SK-N-SH (cell line): ENCODE measurements around the gene ZCWPW2. TPM values are rescaled to one million over a fixed set of nuclear protein-coding genes. Genes with fewer than 3 reads are reported as not detected.

ENCODE experiments used
- CTCF ChIA-PET: fragments of 300-600, 350-600 bp; formaldehyde crosslinking; extraction: SDS; loops from one replicate; lab custom pipeline; 2021; lab: Yijun Ruan, JAX
- POLR2A ChIA-PET: fragments of 350-600 bp; sonication (Branson Sonifier 250); formaldehyde crosslinking; extraction: SDS; loops from one replicate; lab custom pipeline; 2020; ENCODE audit warnings: antibody characterized with exemption, inconsistent platforms; lab: Yijun Ruan, JAX
- DNase-seq: peaks from one replicate; pipeline ENCODE4 v3.0.0; 2012
- H2AFZ ChIP-seq: fragments of 200-600 bp; sonication (generic); 2 replicates; pipeline ENCODE4 v1.8.1; 2016; ENCODE audit warnings: antibody characterized with exemption, mild to moderate bottlenecking, low read depth
- H3F3A ChIP-seq: fragments of 200-600 bp; sonication (generic); replicated peaks from 2 replicates; pipeline ENCODE3; 2016; ENCODE audit warnings: antibody characterized with exemption, mild to moderate bottlenecking; ENCODE audit not compliant: insufficient read depth
- H3K27ac ChIP-seq, 2 experiments: fragments of 200-500 bp in 1 of 2; fragments of 200-600 bp in 1 of 2; sonication (Bioruptor generic) in 1 of 2; sonication (generic), shearing (Covaris generic) in 1 of 2; 2 replicates each; pipeline versions ENCODE4 v1.5.1 to v1.6.1; 2014 to 2016; ENCODE audit warnings: low read depth in 2 of 2, inconsistent platforms in 1 of 2, low read length in 1 of 2, mild to moderate bottlenecking in 1 of 2, mixed read lengths in 1 of 2
- H3K27me3 ChIP-seq: fragments of 200-600 bp; sonication (generic), shearing (Covaris generic); 2 replicates; pipeline ENCODE4 v1.6.1; 2016; ENCODE audit warnings: mixed run types; ENCODE audit not compliant: insufficient read depth
- H3K36me3 ChIP-seq, 2 experiments: fragments of 200-500 bp in 1 of 2; fragments of 200-600 bp in 1 of 2; sonication (Bioruptor generic) in 1 of 2; sonication (generic) in 1 of 2; replicated peaks in 1 of 2; 2 replicates each; pipeline versions ENCODE3 to v1.5.1; 2014 to 2016; ENCODE audit warnings: low read length in 1 of 2, mild to moderate bottlenecking in 1 of 2; ENCODE audit not compliant: insufficient read depth in 2 of 2, control insufficient read depth in 1 of 2
- H3K4me1 ChIP-seq, 2 experiments: fragments of 200-500 bp in 1 of 2; fragments of 200-600 bp in 1 of 2; sonication (Bioruptor generic) in 1 of 2; sonication (generic), shearing (Covaris generic) in 1 of 2; 2 replicates each; pipeline versions ENCODE4 v1.5.1 to v1.6.1; 2014 to 2016; ENCODE audit warnings: low read depth in 1 of 2, low read length in 1 of 2, mixed run types in 1 of 2; ENCODE audit not compliant: insufficient read depth in 2 of 2, control insufficient read depth in 1 of 2
- H3K4me2 ChIP-seq: fragments of 200-600 bp; sonication (generic), shearing (Covaris generic); 2 replicates; pipeline ENCODE4 v1.6.1; 2017; ENCODE audit warnings: mixed run types
- H3K4me3 ChIP-seq, 2 experiments: fragments of 200-500 bp in 1 of 2; fragments of 200-600 bp in 1 of 2; sonication (Bioruptor generic) in 1 of 2; sonication (generic), shearing (Covaris generic) in 1 of 2; 2 replicates each; pipeline versions ENCODE4 v1.5.1 to v1.8.1; 2014 to 2016; ENCODE audit warnings: low read depth in 2 of 2, inconsistent platforms in 1 of 2, low read length in 1 of 2, mild to moderate bottlenecking in 1 of 2, mixed read lengths in 1 of 2, moderate library complexity in 1 of 2
- H3K79me2 ChIP-seq: fragments of 200-600 bp; sonication (generic); 2 replicates; pipeline ENCODE4 v1.8.1; 2017; ENCODE audit warnings: mild to moderate bottlenecking; ENCODE audit not compliant: insufficient read depth
- H3K9ac ChIP-seq: fragments of 200-600 bp; sonication (generic); 2 replicates; pipeline ENCODE4 v1.6.1; 2017; ENCODE audit warnings: mixed run types
- H3K9me2 ChIP-seq: fragments of 200-600 bp; sonication (generic); 2 replicates; pipeline ENCODE4 v1.6.1; 2017; ENCODE audit warnings: mixed run types
- H3K9me3 ChIP-seq: fragments of 200-600 bp; sonication (generic); 2 replicates; pipeline ENCODE4 v1.6.1; 2017; ENCODE audit warnings: mixed run types, mild to moderate bottlenecking, moderate library complexity
- H4K20me1 ChIP-seq: fragments of 200-600 bp; sonication (generic); 2 replicates; pipeline ENCODE4 v1.6.1; 2017; ENCODE audit warnings: mild to moderate bottlenecking, mixed run types; ENCODE audit not compliant: insufficient read depth
- CHD2 ChIP-seq: fragments of 150-350 bp; IDR thresholded peaks from 2 replicates; pipeline ENCODE4 v1.6.1; 2018; ENCODE audit warnings: low read length; ENCODE audit not compliant: partially characterized antibody
- EZH2phosphoT487 ChIP-seq: fragments of 200-600 bp; sonication (generic); IDR thresholded peaks from 2 replicates; pipeline ENCODE4 v1.6.1; 2017; ENCODE audit warnings: low read depth, mixed run types, mild to moderate bottlenecking, antibody characterized with exemption, moderate library complexity, borderline replicate concordance
- GABPA ChIP-seq: IDR thresholded peaks from 2 replicates; pipeline ENCODE4 v1.4.0; 2012; ENCODE audit warnings: low read depth, mild to moderate bottlenecking
- GATA2 ChIP-seq: sonication (generic); formaldehyde crosslinking; IDR thresholded peaks from 2 replicates; pipeline ENCODE4 v1.5.0; 2020; ENCODE audit warnings: mild to moderate bottlenecking, missing genetic modification reagents
- MXI1 ChIP-seq: IDR thresholded peaks from 2 replicates; pipeline ENCODE4 v1.6.1; 2012; ENCODE audit warnings: mild to moderate bottlenecking, low read depth, low read length, improper control_type of control experiment
- NFIC ChIP-seq: IDR thresholded peaks from 2 replicates; pipeline ENCODE4 v1.4.0; 2012; ENCODE audit warnings: borderline replicate concordance
- NRF1 ChIP-seq: IDR thresholded peaks from 2 replicates; pipeline ENCODE4 v1.6.1; 2012; ENCODE audit warnings: low read depth, mild to moderate bottlenecking, low read length
- RFX5 ChIP-seq: IDR thresholded peaks from 2 replicates; pipeline ENCODE4 v1.6.1; 2012; ENCODE audit warnings: mild to moderate bottlenecking, improper control_type of control experiment, low read length
- SIN3A ChIP-seq: IDR thresholded peaks from 2 replicates; pipeline ENCODE4 v1.6.1; 2012; ENCODE audit warnings: low read depth, mild to moderate bottlenecking, low read length, moderate library complexity, borderline replicate concordance
- SMC3 ChIP-seq: IDR thresholded peaks from 2 replicates; pipeline ENCODE4 v1.6.1; 2012; ENCODE audit warnings: low read depth, low read length, improper control_type of control experiment
- TAF1 ChIP-seq: IDR thresholded peaks from 2 replicates; pipeline ENCODE4 v1.6.1; 2012; ENCODE audit warnings: low read depth, mild to moderate bottlenecking, low read length, moderate library complexity, borderline replicate concordance
- TCF12 ChIP-seq: IDR thresholded peaks from 2 replicates; pipeline ENCODE4 v1.4.0; 2012
- TEAD4 ChIP-seq: IDR thresholded peaks from 2 replicates; pipeline ENCODE4 v1.4.0; 2012; ENCODE audit warnings: mild to moderate bottlenecking, borderline replicate concordance; ENCODE audit not compliant: insufficient read depth
- YY1 ChIP-seq: IDR thresholded peaks from 2 replicates; pipeline ENCODE4 v1.4.0; 2012; ENCODE audit warnings: low read depth, mild to moderate bottlenecking
- WGBS: methylation state at CpG from one replicate; pipeline ENCODE4 v1.1.6; 2017; ENCODE audit warnings: low lambda C conversion rate; 5-methylcytosine and 5-hydroxymethylcytosine counted together
- polyA plus RNA-seq, 3 experiments: library from polyadenylated mRNA; depleted of rRNA; stranded (reverse); fragments of >200 nt; gene quantifications; 2 replicates each; pipeline ENCODE4 v1.2.3, GENCODE V29; 2012
- TF ChIP-seq, protein P1 (sequence below): IDR thresholded peaks from 2 replicates; pipeline ENCODE4 v1.6.1; 2012; ENCODE audit warnings: mild to moderate bottlenecking, low read depth, low read length, moderate library complexity
- TF ChIP-seq, protein P2 (sequence below): IDR thresholded peaks from 2 replicates; pipeline ENCODE4 v1.4.0; 2012; ENCODE audit warnings: low read depth
- TF ChIP-seq, protein P3 (sequence below): fragments of 150-350 bp; IDR thresholded peaks from 2 replicates; pipeline ENCODE4 v1.6.1; 2016; ENCODE audit warnings: mild to moderate bottlenecking, low read depth, low read length
- TF ChIP-seq, protein P4 (sequence below): IDR thresholded peaks from 2 replicates; pipeline ENCODE4; 2012

The ZCWPW2 gene
- polyA plus RNA-seq, 1 of the 3 experiments (the other 2 are of a cell fraction) = 0.13 TPM

DNA sequence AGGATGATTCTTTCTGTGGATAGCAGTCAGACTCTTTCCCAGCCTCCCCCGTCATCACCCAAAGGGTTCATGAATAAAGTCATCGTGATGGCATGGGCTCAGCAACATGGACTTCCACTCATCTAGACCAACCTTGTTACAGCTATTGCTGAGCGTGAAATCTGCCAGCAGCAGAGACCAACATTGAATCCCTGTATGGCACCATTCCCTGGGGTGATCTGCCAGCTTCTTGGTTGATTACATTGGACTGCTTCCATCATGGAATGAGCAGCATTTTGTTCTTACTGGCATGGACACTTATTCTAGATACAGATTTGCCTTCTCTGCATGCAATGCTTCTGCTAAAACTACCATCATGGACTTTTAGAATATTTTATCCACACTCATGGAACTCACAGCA is 195.7 kb downstream of the ZCWPW2 start:
- ChIA-PET CTCF (no interaction called here), POLR2A (no interaction called here)
- WGBS = 37% methylated on average over 3 of the region's 3 CpGs
- Histone ChIP-seq H3K9me3 (no peaks in the 10 kb centered on the region), H3K4me2 (no peak overlapping the region), H3K79me2 (no peaks in the 10 kb centered on the region), H3K36me3 (no peaks in the 10 kb centered on the region), H3K4me3 (no peak overlapping the region), H3K9ac (no peak overlapping the region), H3K9me2 (no peaks in the 10 kb centered on the region), H4K20me1 (no peaks in the 10 kb centered on the region), H3K4me1 (no peaks in the 10 kb centered on the region; a peak in 1 of 4 replicates), H2AFZ (no peak overlapping the region), H3F3A (no peaks in the 10 kb centered on the region), H3K27ac (no peak overlapping the region), H3K27me3 (no peaks in the 10 kb centered on the region)
- DNase-seq = no peak
- TF ChIP-seq TCF12 (no peak), RFX5 (no peak)
- TF ChIP-seq, protein P1, sequence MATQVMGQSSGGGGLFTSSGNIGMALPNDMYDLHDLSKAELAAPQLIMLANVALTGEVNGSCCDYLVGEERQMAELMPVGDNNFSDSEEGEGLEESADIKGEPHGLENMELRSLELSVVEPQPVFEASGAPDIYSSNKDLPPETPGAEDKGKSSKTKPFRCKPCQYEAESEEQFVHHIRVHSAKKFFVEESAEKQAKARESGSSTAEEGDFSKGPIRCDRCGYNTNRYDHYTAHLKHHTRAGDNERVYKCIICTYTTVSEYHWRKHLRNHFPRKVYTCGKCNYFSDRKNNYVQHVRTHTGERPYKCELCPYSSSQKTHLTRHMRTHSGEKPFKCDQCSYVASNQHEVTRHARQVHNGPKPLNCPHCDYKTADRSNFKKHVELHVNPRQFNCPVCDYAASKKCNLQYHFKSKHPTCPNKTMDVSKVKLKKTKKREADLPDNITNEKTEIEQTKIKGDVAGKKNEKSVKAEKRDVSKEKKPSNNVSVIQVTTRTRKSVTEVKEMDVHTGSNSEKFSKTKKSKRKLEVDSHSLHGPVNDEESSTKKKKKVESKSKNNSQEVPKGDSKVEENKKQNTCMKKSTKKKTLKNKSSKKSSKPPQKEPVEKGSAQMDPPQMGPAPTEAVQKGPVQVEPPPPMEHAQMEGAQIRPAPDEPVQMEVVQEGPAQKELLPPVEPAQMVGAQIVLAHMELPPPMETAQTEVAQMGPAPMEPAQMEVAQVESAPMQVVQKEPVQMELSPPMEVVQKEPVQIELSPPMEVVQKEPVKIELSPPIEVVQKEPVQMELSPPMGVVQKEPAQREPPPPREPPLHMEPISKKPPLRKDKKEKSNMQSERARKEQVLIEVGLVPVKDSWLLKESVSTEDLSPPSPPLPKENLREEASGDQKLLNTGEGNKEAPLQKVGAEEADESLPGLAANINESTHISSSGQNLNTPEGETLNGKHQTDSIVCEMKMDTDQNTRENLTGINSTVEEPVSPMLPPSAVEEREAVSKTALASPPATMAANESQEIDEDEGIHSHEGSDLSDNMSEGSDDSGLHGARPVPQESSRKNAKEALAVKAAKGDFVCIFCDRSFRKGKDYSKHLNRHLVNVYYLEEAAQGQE = no peak

DNA sequence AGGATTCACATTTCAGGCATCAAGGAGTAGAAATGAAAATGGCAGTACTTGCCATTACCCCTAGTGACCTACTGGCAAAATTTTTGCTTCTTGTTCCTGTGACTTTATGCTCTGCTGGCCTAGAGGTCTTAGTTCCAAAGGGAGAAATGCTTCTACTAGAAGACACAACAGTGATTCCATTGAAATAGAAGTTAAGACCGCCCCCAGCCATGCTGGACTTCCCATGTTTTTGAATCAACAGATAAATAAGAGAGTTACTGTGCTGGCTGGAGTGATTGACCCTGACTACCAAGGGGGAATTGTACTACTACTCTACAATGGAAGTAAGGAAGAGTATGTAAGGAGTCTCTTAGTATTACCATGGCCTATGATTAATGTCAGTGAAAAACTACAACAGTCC is 196.3 kb downstream of the ZCWPW2 start:
- Histone ChIP-seq H3K27me3 (no peaks in the 10 kb centered on the region), H3K4me1 (no peaks in the 10 kb centered on the region; a peak in 1 of 4 replicates), H3K9me3 (no peaks in the 10 kb centered on the region), H3K27ac (no peak overlapping the region), H3K4me2 (no peak overlapping the region), H3K4me3 (no peak overlapping the region), H4K20me1 (no peaks in the 10 kb centered on the region), H3F3A (no peaks in the 10 kb centered on the region), H2AFZ (no peak overlapping the region), H3K36me3 (no peaks in the 10 kb centered on the region), H3K9me2 (no peaks in the 10 kb centered on the region), H3K79me2 (no peaks in the 10 kb centered on the region), H3K9ac (no peak overlapping the region)
- TF ChIP-seq TCF12 (no peak), GABPA (no peak), CHD2 (no peak), RFX5 (no peak), NFIC (no peak), SMC3 (no peak), EZH2phosphoT487 (no peak), GATA2 (CRISPR knock-in tag) (no peak), TEAD4 (no peak), SIN3A (no peak), YY1 (no peak), TAF1 (no peak), NRF1 (no peak), MXI1 (no peak)
- TF ChIP-seq, protein P2, sequence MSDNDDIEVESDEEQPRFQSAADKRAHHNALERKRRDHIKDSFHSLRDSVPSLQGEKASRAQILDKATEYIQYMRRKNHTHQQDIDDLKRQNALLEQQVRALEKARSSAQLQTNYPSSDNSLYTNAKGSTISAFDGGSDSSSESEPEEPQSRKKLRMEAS = no peak
- TF ChIP-seq, protein P3, sequence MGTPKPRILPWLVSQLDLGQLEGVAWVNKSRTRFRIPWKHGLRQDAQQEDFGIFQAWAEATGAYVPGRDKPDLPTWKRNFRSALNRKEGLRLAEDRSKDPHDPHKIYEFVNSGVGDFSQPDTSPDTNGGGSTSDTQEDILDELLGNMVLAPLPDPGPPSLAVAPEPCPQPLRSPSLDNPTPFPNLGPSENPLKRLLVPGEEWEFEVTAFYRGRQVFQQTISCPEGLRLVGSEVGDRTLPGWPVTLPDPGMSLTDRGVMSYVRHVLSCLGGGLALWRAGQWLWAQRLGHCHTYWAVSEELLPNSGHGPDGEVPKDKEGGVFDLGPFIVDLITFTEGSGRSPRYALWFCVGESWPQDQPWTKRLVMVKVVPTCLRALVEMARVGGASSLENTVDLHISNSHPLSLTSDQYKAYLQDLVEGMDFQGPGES = no peak
- TF ChIP-seq, protein P4, sequence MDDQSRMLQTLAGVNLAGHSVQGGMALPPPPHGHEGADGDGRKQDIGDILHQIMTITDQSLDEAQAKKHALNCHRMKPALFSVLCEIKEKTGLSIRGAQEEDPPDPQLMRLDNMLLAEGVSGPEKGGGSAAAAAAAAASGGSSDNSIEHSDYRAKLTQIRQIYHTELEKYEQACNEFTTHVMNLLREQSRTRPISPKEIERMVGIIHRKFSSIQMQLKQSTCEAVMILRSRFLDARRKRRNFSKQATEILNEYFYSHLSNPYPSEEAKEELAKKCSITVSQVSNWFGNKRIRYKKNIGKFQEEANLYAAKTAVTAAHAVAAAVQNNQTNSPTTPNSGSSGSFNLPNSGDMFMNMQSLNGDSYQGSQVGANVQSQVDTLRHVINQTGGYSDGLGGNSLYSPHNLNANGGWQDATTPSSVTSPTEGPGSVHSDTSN = no peak
- TF ChIP-seq, protein P1 = no peak
- 13% methylated on average over 1 of the region's 1 CpG for WGBS
- ChIA-PET POLR2A (no interaction called here), CTCF (no interaction called here)
- DNase-seq = no peak
